CD4-positive, alpha-beta T cell treated with Interleukin-15 for 1 hour (primary cell): ENCODE results near the gene RPP40.
"Not testable (repeated sequence)": the region's sequence is repeated elsewhere in the genome, so short reads cannot be mapped to it uniquely, and the experiment has no call there.

Experiments used
- DNase-seq: peaks from one replicate; pipeline ENCODE4 v3.0.0-alpha.2; 2020

The RPP40 gene, protein sequence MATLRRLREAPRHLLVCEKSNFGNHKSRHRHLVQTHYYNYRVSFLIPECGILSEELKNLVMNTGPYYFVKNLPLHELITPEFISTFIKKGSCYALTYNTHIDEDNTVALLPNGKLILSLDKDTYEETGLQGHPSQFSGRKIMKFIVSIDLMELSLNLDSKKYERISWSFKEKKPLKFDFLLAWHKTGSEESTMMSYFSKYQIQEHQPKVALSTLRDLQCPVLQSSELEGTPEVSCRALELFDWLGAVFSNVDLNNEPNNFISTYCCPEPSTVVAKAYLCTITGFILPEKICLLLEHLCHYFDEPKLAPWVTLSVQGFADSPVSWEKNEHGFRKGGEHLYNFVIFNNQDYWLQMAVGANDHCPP

GRCh38 chr6:5003604-5004372, at the start of gene RPP40:
Gene RPP40 (minus strand): TSS chr6:5004037. CDS start chr6:5004002, 35 bp downstream.
- peak; percentile 97 for DNase-seq

GRCh38 chr6:5053038-5053437, 49.2 kb upstream of the RPP40 start:
- DNase-seq: no peak

DNA sequence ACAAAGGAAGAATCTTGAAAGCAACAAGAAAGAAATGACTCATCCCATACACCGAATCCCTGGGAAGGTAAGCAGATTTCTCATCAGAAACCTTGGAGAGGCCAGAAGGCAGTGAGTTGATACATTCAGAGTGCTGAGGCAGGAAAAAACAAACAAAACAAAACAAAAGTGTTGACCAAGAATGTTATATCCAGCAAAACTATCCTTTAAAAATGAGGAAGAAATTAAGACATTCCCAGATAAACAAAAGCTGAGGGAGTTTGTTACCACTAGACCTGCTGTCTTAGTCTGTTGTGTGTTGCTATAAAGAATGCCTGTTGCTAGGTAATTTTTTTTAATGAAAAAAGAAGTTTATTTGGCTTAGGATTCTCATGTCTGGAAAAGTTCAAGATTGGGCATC, 47.6 kb upstream of the RPP40 start:
- no peak for DNase-seq

GRCh38 chr6:5050009-5050408, 46.2 kb upstream of the RPP40 start:
- DNase-seq: no peak

GRCh38 chr6:5046430-5046829, 42.6 kb upstream of the RPP40 start:
- no peak for DNase-seq

DNA sequence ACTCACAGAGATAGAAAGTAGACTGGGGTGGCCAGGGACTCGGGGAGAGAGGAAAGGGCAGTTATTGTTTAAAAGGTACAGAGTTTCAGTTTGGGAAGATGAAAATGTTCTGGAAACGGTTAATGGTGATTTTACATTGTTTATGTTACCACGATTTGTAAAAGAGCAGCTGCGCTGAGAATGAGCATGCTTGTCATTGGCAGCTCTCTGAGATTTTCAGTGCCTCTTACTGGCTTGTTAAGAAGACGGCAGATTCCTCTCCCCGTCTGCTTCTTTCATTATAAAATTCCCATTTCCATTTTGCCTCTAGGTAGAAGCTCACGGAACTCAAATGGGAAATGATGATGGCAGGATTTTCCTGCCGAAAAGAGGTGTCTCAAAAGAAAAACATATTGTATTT, 41.6 kb upstream of the RPP40 start:
- DNase-seq: no peak

DNA sequence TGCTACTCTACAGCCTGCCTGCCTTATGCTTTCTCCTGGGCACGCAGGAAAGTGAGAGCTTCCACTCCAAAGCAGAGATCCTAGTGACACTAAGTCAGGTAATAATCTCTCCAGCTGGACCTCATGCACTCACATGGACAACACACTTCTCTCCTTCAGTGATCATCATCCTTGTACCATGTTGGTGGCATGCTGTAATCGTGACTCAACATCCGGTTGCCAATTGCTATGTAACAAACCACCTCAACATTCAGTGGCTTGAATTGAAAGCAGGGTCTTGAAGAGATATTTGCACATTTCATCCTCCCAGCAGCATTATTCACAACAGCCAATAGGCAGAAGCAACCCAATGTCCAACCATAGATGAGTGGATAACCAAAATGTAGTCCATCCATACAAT, 41.0 kb upstream of the RPP40 start:
- DNase-seq: no peak

GRCh38 chr6:5042436-5042835, 38.6 kb upstream of the RPP40 start:
- DNase-seq: no peak

- DNase-seq: no peak
Measured at GRCh38 chr6:5041955-5042354, 38.1 kb upstream of the RPP40 start.

GRCh38 chr6:5036269-5036668, 32.4 kb upstream of the RPP40 start:
- no peak for DNase-seq

DNA sequence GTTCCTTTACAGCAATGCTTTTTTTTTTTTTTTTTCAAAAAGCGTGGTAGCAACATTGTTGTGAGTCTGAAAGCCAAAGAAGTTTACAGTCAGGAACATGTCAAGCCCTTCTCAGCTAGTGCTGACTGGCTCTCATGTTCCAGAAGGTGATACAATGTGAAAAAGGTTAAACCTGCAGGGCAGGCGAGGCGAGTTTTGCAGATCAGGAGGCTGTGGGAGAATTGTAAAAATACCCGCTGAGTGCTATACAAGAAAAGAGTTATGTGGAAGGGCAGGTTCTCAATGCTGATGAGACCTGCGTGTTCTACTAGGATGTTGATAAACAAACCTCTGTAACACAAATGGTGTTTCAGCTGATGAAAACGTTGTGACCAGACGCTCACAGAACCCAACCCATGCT, 30.9 kb upstream of the RPP40 start:
- DNase-seq: no peak

DNA sequence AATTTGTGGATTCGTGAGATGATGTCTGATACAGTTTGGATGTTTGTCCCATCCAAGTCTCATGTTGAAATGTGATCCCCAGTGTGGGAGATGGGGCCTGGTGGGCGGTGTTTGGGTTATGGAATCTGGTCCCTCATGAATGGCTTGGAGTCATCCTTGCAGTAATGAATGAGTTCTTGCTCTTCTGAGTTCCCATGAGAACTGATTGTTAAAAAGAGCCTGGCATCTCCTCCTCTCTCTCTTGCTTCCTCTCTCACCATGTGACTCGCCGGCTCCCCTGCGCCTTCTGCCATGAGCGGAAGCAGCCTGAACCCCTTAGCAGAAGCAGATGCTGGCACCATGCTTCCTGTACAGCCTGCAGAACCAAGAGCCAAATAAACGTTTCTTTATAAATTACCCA, 30.5 kb upstream of the RPP40 start:
- no peak for DNase-seq

DNA sequence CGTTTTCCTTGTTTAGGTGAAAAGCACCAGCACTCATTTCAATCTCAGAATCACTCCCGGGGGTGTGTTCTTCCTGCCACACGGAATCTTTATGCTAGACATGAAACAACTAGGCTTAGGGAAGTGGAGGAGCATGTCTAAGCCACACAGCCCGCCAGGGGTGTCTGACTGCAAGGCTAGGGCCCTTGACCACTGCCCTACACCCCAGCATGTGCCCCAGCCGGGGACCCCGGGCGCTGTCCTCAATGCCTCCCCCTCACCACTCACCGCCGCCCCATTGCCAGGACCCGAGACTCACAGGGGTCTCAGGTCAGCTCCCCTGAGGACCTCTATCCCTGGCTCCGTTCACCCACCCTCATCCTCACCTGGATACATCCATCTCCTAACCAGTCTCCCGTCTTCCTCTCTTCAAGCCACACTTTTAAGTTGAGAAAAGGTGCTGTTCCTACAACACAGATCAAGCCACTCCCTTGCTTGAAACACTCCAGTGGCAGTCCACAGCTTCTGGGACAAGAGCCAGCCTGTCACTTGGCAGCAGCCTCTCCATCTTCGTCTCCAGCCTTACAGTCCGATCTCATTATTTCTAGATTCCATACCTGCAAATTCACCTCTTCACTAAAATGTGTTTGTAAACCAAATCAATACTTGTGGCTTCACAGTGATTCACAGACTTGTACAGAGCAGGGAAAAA, 29.5 kb upstream of the RPP40 start:
- not testable (repeated sequence) for DNase-seq

DNA sequence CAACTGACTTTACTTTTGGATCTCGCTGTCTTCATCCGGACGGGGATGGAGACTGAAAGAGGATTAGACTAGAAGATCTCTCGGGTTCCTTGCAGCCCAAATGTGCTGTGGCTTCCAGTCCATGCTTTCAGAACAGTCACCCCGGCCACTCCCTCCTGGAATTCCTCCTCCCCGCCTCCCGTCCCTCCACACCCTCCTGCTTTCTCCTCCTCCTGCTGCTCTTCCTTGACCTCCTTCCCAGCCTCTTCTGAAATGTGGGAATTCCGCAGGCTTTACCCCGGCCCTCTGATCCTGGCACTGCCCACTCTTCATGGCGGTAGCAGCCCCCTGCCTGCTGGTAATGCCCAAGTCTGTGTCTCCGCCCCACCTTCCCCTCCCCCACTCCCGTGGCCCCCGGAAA, 28.9 kb upstream of the RPP40 start:
- not testable (repeated sequence) for DNase-seq

- no peak for DNase-seq
Measured at GRCh38 chr6:5031150-5031549, 27.3 kb upstream of the RPP40 start.

DNA sequence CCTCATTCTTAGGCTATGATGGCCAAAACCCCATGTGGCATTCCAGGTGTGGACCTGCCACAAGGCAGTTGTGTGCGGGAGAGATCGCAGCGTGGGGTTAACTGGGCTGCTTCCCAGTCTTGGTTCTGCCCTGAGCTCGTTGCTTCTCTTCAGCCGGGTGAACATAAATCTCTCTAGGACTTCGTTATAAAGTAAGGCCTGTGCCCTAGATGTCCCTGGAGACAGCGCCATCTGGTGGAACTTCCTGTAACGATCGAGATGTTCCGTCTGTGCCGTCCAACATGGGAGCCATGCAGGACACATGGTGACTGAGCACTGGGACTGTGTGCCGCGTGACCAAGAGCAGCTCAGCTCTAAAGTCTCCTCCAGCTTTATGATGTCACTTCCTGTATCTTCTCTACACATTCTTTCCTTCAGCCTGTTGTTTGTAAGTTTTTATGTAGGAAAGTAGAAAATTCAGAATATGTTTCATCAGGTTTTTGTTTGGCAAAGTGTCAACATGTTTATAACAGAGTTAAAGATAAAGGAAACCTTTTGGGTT, 26.8 kb upstream of the RPP40 start:
- peak; percentile 71 for DNase-seq

DNA sequence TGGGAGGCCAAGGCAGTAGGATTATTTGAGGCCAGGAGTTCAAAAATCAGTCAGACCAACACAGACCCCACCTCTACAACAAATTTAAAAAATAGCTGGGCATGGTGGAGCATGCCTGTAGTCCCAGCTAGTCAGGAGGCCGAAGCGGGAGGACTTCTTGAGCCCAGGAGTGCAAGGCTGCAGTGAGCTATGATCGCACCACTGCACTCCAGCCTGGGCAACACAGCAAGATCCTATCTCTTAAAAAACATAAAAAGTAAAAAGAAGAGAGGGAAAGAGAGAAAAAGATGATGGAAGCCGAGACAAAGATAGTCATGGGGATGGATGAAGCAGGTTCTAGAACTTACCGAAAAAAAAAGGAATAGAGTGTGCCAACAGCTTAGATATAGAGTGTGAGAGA, 25.8 kb upstream of the RPP40 start:
- DNase-seq: no peak

DNA sequence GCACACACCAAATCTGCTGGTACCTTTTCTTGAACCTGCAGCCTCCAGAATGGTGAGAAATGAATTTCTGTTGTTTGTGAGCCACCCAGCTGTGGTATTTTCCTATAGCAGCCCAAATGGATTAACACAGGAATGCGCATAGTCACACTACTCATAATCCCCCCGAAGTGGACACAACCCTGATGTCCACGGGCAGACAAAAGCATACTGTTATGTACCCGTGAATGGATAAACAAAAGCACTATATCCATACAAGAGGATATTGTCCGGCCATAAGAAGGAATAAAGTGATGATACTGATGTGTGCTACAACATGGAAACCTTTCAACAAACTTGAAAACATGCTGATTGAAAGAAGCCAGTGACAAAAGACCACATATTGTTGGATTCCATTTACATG, 25.1 kb upstream of the RPP40 start:
- no peak for DNase-seq

GRCh38 chr6:5028301-5028700, 24.5 kb upstream of the RPP40 start:
- DNase-seq: no peak

- no peak for DNase-seq
Measured at GRCh38 chr6:5025911-5026819, 22.3 kb upstream of the RPP40 start.

- no peak for DNase-seq
Measured at GRCh38 chr6:5023923-5024322, 20.1 kb upstream of the RPP40 start.

- no peak for DNase-seq
Measured at GRCh38 chr6:5020142-5020541, 16.3 kb upstream of the RPP40 start.
